GM12878 (cell line): ENCODE measurements around the gene RPS6KA4. TPM values are rescaled to one million over a fixed set of nuclear protein-coding genes. Genes with fewer than 3 reads are reported as not detected.
A peak's percentile ranks its signal among the peaks of the same experiment; 100 is the strongest.

Experiments used
- CHD2 ChIP-seq: IDR thresholded peaks from 2 replicates; pipeline ENCODE4 v1.6.1; 2011; ENCODE audit warnings: low read depth, low read length, improper control_type of control experiment, borderline replicate concordance
- DPF2 ChIP-seq: fragments of 450-650 bp; IDR thresholded peaks from 2 replicates; pipeline ENCODE4 v1.6.1; 2017; ENCODE audit warnings: mild to moderate bottlenecking
- IRF4 ChIP-seq: IDR thresholded peaks from 2 replicates; pipeline ENCODE4 v1.6.1; 2011; ENCODE audit warnings: low read depth, low read length
- MXI1 ChIP-seq: fragments of 150-350 bp; IDR thresholded peaks from 2 replicates; pipeline ENCODE4 v1.6.1; 2011; ENCODE audit warnings: low read depth, mild to moderate bottlenecking, inconsistent platforms, low read length, improper control_type of control experiment
- polyA plus RNA-seq, 11 experiments: library from polyadenylated mRNA; depleted of rRNA in 4 of 11; unstranded in 6 of 11; stranded (reverse) in 5 of 11; fragments of >200 nt; fragmentation: Nextera tagmentation in 4 of 11; fragmentation: Illumina TruSeq in 1 of 11; extraction: Ambion mirVana in 4 of 11; extraction: Trizol in 1 of 11; gene quantifications; 1 replicate in 1 of 11; 2 replicates in 10 of 11; pipeline versions ENCODE4 v1.2.1 to v1.2.3, GENCODE V29; 2011 to 2016; ENCODE audit warnings: inconsistent platforms in 2 of 11, missing spikeins in 2 of 11, low read depth in 1 of 11
- total RNA-seq, 4 experiments: library from RNA; depleted of rRNA in 3 of 4; stranded (reverse); fragments of >200 nt in 3 of 4; fragmentation: Illumina TruSeq in 1 of 4; extraction: Trizol in 1 of 4; gene quantifications; 2 replicates each; pipeline versions ENCODE4 v1.2.1 to v1.2.3, GENCODE V29; 2013 to 2021
- TF ChIP-seq, protein P1 (sequence below): IDR thresholded peaks from 2 replicates; pipeline ENCODE4 v1.6.1; 2011; ENCODE audit warnings: borderline replicate concordance, low read depth, mild to moderate bottlenecking, moderate library complexity, mixed read lengths, low read length; ENCODE audit not compliant: insufficient read depth; ENCODE audit errors: extremely low read length
- TF ChIP-seq, protein P2 (sequence below): fragments of 450-650 bp; IDR thresholded peaks from 2 replicates; pipeline ENCODE4 v1.6.1; 2017; ENCODE audit warnings: mild to moderate bottlenecking, low read depth, inconsistent platforms; ENCODE audit not compliant: poor library complexity, severe bottlenecking

Gene RPS6KA4
- total and polyA plus RNA-seq, 10 of the 15 experiments (the other 5 are each of a cell fraction or from before 2014, with no cell fraction given): 0.34 to 32.6 (median 11.3) TPM

DNA sequence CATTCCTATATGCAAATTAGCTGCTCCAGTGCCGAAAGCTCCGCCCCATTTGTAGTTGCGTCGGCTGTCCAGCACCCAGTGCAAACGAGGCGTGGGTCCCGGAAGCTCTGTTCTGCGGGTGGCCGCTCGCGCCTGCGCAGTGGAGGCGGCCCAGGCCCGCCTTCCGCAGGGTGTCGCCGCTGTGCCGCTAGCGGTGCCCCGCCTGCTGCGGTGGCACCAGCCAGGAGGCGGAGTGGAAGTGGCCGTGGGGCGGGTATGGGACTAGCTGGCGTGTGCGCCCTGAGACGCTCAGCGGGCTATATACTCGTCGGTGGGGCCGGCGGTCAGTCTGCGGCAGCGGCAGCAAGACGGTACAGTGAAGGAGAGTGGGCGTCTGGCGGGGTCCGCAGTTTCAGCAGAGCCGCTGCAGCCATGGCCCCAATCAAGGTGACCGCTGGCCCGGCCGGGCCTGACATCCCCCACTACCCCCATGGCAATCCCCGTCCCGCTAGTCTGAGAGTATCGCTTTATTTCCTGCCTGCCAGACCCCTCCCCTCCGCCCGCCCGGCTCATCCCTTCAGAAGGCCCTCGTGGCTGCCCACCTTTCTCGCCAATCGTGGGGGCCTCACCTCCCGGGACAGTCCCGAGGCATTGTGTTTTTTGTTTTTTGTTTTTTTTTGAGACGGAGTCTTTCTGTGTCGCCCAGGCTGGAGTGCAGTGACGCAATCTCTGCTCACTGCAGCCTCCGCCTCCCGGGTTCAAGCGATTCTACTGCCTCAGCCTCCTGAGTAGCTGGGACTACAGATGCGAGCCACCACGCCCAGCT, 40.8 kb upstream of the RPS6KA4 start, which contains the start of gene PRDX5 (continued):
- TF ChIP-seq DPF2: peak; percentile 77; the same call in 1 of the 2 replicates
- TF ChIP-seq, protein P1, sequence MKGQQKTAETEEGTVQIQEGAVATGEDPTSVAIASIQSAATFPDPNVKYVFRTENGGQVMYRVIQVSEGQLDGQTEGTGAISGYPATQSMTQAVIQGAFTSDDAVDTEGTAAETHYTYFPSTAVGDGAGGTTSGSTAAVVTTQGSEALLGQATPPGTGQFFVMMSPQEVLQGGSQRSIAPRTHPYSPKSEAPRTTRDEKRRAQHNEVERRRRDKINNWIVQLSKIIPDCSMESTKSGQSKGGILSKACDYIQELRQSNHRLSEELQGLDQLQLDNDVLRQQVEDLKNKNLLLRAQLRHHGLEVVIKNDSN: no peak
- 0 out of 2 replicates have a peak, but pooled peaks have one; percentile 18 for TF ChIP-seq CHD2
- no peak; the same call in 1 of the 2 replicates for TF ChIP-seq IRF4
- TF ChIP-seq MXI1: no peak; the same call in 1 of the 2 replicates
- TF ChIP-seq, protein P2, sequence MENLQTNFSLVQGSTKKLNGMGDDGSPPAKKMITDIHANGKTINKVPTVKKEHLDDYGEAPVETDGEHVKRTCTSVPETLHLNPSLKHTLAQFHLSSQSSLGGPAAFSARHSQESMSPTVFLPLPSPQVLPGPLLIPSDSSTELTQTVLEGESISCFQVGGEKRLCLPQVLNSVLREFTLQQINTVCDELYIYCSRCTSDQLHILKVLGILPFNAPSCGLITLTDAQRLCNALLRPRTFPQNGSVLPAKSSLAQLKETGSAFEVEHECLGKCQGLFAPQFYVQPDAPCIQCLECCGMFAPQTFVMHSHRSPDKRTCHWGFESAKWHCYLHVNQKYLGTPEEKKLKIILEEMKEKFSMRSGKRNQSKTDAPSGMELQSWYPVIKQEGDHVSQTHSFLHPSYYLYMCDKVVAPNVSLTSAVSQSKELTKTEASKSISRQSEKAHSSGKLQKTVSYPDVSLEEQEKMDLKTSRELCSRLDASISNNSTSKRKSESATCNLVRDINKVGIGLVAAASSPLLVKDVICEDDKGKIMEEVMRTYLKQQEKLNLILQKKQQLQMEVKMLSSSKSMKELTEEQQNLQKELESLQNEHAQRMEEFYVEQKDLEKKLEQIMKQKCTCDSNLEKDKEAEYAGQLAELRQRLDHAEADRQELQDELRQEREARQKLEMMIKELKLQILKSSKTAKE: no peak
